HG02763 (cell line): Measurements from ENCODE around the gene TEDC2.
"Not testable (repeated sequence)": the region's sequence is repeated elsewhere in the genome, so short reads cannot be mapped to it uniquely, and the experiment has no call there.

ENCODE experiments used
- ATAC-seq: cut with Tn5 transposase; IDR thresholded peaks from one replicate; pipeline ENCODE4 v1.9.1; 2021; ENCODE audit warnings: mild to moderate bottlenecking, moderate library complexity; ENCODE audit not compliant: unreplicated experiment

Gene TEDC2

DNA sequence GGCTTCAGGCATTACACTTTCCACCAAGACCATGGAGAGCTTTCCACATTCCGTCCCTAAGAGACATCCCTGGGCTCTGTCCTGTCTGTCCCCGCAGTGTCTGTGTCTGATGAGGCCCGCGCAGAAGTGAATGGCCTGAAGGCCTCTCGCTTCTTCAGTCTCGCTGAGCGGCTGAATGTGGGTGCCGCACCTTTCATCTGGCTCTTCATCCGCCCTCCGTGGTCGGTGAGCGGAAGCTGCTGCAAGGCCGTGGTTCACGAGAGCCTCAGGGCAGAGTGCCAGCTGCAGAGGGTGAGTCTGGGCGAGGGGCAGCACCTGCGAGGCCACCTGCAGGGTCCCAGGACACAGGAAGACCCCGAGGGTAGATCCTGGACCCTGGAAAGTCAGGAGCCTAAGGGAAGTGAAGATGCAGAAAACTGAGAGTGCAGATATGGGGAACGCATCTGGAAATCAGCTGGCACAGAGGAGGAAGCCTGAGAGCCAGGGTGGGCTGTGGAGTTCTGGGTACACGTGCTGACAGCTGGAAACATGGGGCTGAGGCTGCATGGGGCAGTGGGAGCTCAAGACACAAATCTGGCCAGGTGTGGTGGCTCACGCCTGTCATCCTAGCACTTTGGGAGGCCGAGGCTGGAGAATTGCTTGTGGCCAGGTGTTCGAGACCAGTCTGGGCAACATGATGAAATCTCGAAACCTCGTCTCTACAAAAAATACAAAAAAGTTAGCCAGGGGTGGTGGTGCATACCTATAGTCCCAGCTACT is 22.7 kb upstream of the TEDC2 start:
- no peak for ATAC-seq

DNA sequence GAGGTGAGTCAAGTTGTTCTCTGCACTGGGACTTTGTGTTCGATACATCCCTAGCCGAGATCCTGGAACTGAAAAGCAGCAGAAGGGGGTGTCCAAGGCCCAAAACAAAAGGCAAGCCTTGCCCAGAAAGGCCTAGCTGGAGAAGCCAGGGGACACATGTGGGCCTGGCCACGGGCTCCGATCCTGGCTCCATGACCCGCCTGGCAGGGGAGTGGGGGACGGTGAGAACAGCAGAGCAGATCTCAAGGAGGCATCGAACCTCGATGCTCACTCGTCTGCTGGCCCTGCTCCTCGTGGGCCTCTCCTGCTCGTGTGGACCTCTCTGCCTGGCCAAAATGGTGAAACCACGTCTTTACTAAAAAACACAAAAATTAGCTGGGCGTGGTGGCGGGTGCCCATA is 21.8 kb upstream of the TEDC2 start:
- no peak for ATAC-seq

DNA sequence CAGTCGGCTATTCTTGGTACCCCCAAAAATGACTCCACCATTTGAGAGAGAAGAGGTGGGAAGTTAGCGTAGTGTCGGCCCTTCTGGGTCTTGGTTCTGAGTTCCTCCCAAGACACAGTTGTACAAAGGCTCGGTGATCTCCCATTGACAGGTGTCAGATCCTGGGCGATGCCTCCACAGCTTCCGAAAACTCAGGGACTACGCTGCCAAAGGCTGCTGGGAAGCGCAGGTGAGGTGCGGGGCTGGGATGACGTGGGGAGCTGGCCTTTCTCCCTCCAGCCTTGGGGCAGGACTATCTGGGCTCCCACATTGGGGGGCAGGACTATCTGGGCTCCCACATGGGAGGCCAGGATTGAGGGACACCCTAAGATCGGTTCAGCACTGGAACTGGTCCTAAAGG is 20.3 kb upstream of the TEDC2 start:
- no peak for ATAC-seq

DNA sequence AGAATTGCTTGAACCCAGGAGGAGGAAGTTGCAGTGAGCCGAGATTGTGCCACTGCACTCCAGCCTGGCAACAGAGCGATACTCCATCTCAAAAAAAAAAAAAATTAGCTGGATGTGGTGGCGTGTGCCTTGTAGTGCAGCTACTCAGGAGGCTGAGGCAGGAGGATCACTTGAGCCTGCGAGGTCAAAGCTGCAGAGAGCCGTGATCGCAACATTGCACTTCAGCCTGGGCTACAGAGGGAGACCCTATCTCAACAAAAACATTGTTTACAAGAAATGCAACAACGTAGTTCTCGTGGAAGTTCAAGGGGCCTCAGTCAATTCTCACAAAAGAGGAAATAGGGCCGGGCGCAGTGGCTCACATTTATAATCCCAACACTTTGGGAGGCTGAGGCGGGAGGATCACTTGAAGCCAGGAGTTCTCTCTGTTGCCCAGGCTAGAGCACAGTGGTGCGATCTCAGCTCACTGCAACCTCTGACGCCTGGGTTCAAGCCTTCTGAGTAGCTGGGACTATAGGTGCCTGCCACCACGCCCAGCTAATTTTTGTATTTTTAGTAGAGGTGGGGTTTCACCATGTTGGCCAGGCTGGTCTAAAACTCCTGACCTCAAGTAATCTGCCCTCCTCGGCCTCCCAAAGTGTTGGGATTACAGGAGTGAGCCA is 18.6 kb upstream of the TEDC2 start:
- not testable (repeated sequence) for ATAC-seq

DNA sequence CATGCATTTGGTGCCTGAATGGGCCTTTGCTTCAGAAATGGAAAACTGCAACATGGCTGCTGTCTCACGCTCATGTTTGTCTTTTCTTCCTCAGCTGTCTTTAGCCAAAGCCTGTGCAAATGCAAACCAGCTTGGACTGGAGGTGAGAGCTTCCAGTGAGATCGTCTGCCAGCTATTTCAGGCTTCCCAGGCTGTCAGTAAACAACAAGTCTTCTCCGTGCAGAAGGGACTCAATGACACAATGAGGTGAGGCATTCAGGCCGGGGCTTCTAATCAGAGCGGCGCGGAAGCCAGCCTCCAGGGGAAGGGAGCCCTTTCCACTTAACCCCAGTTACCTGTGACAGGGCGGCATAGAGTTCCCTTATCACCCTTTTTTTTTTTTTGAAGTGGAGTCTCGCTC is 16.4 kb upstream of the TEDC2 start:
- ATAC-seq = no peak

DNA sequence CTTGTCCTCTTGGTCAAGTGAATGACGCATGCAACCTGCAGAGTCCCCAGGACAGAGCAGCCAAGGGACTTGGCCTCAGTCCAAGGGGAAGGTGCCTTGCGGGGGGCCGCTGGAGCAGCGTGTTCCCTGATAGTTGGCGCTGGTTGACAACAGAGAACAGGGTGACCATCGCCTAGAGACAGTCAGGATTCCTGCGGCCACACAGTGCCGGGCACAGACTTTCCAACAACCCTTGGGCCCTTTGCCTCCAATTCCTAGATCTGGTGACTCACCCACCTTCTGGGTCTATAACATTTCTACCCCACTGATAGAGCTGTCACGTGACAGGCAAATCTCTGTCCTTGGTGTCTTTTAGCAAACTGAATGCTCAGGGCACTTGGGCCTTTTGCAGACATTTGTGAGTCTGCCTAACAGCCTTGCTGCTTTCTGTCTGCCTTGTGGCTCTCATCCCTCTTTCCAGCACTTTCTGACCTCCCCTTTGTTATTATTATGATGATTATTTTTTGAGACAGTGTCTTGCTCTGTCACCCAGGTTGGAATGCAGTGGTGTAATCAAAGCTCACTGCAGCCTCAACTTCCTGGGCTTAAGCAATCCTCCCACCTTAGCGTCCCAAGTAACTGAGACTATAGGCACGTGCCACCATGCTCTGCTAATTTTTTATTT is 11.9 kb upstream of the TEDC2 start:
- ATAC-seq = no peak

DNA sequence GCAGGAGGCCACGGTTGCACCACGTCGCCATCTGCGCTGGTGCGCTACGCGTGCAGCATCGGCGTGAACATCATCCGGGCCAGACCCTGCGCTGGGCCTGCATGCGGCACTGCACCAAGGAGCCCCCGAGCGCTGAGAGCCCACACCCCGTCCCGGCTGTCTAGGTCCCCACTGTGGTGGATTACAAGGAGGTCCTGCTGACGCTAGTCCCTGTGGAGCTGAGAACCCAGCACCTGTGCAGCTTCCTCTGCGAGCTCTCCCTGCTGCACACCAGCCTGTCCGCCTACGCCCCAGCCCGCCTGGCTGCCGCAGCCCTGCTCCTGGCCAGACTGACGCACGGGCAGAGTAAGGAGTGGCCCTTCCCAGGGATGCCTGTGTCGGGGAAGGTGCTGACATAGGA is 10.8 kb upstream of the TEDC2 start:
- ATAC-seq = no peak

DNA sequence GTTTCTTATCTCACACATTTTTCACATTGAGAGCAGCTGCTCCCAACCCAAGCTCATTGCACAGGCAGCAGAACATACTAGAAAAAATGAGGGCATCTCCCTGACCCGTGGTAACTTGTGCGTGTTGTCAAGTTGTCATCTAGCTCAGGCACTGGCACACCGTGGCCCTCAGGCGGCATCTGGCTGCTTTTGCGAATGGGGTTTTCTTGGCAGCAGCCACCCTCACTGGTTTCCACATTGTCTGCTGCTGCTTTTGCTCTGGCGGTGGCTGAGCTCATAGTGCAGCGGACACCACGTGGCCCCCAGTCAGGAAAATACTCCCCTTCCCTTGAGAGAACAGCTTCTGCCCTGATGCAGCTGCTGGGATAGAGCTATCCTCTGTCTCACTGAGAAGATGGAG is 9.4 kb upstream of the TEDC2 start:
- no peak for ATAC-seq

DNA sequence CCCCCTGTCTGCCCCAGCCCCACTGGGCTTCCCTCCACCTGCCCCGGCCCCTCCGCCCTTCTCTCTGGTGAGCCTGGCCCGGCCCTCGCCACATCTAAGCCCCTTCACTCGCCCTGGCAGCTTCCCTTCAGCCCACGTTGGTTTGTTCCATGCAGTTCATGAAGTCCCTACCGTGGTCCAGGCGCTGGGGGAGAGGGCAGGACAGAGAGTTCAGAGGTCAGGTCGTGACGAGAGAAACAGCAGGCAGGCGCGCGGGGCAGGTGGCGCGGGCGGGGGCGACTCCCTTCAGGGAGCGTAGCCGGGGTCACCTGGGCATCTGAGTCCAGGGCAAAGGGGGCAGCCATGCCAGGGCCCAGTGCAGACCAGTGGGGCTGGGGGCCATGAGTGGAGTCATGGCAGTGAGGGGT is 8.9 kb upstream of the TEDC2 start:
- ATAC-seq = no peak

DNA sequence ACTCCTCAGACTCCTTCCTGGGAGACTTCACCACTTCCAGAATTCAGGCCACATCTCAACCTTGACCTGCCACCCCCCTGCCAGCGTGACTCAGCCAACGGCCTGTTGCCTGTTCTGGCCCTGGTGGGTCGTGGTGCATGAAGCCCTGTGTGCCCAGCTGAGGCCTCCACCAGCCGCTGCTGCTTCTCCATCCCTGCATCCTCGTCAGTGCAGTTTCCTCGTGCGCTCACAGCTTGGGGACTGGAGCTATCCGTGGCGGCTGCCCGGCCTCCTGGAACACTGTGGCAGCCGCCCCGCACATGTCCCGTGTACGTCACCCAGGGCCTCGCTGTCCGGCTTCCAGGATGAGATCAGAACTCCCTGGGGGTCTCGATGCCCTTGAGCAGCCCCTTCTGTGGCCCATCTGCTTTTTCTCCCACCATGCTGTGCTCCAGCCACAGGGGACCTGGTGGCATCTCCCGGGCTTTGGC is 8.0 kb upstream of the TEDC2 start:
- ATAC-seq = no peak

DNA sequence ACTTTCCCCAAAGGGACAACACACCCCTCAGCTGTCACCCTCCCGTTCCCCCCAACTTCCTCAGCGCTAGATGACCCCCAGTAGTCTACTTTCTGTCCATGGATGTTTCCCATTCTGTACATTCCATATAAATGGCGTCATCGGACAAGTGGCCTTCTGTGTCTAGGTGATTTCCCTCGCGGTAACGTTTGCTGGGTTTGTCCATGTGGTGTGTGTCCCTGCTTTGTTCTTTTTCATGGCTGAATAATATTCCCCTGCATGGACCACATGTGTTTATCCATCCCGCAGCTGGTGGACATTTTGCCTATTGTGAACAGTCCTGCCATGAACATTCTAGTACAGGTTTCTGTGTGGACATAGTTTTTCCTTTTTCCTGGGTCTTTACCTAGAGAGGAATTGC is 7.3 kb upstream of the TEDC2 start:
- no peak for ATAC-seq

DNA sequence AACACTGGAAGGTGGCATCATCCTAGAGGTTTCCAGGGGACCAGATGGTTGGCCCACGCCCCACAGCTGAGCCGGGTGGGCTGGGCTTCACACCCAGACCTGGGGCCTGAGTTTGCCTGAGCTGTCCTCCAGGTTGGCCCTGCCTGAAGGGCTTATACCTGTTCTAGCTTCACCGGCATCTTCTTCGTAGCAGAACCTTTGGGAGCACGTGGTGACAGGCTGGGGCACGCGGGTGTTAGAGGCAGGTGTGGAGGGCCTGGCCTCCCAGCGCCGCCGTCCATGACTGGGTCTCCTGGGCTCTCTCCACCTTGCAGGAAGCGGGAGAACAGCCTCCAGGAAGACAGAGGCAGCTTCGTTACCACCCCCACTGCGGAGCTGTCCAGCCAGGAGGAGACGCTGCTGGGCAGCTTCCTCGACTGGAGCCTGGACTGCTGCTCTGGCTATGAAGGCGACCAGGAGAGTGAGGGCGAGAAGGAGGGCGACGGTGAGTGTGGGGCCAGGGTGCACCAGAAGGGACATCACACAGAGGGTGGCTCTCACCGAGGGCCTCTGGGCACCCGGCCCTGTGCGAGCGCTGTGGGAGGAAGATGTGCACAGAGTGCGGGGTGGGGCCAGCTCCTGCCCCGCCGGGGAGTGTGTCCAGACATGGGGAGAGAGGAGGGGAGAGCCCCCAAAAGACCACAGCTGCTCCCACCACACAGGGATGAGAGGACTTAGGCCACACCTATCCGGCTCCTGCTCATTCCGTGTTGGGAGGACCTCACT is 4.6 kb upstream of the TEDC2 start:
- ATAC-seq = no peak

DNA sequence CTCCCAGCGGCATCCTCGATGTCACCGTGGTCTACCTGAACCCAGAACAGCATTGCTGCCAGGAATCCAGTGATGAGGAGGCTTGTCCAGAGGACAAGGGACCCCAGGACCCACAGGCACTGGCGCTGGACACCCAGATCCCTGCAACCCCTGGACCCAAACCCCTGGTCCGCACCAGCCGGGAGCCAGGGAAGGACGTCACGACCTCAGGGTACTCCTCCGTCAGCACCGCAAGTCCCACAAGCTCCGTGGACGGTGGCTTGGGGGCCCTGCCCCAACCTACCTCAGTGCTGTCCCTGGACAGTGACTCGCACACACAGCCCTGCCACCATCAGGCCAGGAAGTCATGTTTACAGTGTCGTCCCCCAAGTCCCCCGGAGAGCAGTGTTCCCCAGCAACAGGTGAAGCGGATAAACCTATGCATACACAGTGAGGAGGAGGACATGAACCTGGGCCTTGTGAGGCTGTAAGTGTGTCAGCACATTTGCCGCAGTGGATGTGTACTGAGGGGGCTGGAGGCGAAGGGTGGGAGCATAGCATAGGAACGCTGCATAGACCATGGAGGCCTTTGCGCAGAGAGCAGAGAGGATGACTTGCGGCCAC is 3.3 kb upstream of the TEDC2 start:
- ATAC-seq = no peak

DNA sequence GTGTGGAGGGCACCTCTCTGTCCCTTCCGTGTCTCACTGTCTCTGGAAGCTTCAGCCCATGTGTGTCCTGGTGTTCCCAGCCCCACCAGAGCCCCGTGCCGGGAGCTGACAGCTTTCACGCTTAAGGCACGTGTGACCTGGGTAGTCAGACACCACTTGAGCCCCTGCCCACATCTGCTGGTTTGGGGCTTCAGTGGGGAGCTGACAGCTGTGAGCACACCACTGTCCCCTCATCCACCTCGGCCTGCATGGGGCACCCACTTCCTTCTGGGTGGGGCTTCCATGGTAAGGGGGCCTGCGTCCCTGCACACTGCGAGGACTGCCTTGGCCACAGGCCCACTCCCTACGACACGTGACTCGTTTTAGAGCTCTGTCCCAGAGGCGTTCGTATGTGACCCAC is 2.6 kb upstream of the TEDC2 start:
- ATAC-seq = no peak

DNA sequence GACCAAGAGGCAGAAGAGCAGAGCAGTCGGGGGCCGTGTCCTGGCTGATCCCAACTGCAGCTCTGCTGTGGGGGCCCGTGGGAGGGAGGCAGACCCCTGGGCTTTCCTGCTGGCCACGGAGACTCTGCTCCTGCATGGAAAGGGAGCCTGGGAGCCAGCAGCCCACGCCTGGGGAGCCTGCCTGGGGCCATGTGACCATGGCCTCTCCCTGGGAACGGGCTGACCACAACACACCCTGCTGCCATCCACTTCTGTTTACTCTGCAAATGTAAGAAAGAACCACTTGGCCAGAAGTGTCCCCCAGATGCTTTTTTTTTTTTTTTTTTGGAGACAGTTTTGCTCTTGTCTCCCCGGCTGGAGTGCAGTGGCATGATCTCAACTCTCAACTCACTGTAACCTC is 2.0 kb upstream of the TEDC2 start:
- ATAC-seq = no peak

DNA sequence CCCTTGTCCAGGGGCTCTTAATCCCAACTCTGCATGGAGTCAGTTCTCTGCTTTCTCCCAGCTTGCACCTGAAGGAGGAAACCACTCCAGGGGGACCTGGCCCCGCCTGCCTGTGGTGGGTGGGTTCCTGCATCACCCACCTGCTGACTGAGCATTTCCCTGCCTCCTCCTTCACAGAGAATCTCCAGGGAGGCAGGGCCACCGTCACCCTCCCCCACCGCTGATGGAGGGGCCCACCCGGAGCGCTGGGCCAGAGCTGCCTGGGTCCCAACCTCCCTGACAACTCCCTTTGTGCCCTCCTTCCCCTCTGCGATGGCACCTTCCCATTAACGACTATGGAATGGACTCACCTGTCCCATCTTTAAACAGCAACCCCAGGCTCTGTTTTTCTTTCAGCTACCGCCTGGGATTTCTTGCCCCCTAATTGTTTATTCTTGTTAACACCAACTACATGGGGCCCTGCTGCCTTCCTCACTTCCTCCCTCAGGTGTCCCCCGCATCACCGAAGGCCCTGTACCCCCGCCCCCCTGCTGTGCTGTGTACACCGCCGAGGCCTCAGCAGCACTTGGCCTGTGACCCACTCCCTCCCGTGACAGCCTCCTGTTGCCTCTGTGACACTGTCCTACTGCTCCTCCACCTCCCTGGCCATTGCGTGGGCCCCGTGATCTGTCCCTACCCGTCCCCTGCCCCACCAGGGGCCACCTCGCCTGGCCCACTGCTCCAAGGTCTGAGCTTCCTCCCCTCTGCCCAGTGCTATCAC is 842 bp upstream of the TEDC2 start:
- ATAC-seq = no peak

DNA sequence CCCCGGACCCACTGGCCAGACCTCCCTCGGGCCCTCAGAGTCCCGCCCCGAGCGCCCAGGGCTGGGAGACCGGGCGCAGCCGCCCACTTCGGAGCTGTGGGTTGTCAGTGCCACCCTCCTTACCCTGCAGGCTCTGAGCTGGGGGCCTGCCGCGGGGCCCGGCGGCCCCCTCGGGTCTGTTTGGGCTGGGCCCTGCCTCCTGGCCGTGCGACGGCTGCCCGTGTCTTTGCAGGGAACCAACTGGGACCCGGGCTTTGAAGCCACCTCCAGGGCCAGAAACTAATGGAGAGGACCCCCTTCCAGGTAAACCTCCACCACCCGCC is 443 bp downstream of the TEDC2 start:
- no peak for ATAC-seq

DNA sequence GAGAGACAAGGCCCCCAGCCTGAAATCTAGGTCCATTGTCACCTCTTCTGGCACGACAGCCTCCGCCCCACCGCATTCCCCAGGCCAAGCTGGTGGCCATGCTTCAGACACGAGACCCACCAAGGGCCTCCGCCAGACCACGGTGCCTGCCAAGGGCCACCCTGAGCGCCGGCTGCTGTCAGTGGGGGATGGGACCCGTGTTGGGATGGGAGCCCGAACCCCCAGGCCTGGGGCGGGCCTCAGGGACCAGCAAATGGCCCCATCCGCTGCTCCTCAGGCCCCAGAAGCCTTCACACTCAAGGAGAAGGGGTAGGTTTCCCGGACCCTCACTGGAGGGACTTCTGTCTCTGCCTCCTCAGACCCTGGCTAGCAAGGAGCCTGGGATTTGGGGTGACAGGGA is 1.0 kb downstream of the TEDC2 start:
- ATAC-seq = no peak

DNA sequence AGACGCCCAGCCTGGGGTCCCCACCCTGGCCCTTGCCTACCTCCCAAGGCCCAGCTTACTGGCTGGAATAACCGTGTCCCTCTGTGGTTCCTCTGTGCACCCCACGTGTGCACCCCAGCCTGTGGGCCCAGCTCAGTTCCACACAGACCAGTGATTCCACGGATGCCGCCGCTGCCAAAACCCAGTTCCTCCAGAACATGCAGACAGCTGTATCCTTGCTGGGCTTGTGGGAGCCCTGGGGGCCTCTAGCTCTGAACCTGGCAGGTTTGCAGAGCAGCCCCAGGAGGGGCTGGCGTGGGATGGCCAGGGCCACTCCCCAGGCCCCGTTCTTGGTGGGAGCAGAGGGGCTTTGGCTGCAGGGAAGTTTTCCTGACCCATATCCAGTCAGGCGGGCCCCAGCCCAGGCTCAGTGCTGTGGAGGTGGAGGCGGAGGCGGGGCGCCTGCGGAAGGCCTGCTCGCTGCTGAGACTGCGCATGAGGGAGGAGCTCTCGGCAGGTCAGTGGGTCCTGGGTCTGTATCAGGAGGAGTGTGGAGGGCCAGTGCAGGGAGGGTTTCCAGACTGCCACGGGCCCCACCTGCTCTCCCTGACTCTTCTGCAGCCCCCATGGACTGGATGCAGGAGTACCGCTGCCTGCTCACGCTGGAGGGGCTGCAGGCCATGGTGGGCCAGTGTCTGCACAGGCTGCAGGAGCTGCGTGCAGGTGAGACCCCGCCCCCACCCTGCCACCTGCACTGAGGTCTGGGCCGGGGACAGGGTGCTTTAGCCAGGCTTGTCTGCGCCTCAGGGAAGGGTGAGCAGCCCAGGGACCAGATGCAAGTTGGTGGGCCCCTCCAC is 2.3 kb downstream of the TEDC2 start:
- ATAC-seq = no peak

DNA sequence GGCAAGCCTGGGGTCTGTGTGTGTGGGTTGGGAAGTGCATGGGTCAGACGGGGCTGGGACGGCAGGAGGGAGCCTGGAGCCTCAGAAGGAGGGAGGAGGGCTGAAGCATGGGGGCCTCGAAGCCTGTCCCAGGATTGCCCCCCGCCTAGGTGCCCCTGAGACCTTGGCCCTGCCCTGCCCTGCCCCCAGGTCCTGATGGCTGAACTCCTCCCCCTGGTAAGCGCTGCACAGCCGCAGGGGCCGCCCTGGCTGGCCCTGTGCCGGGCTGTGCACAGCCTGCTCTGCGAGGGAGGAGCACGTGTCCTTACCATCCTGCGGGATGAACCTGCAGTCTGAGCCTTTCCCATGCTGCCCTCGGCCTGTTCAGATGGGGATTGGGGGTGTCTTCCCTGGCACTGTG is 4.4 kb downstream of the TEDC2 start:
- ATAC-seq = no peak
